GM19438 (cell line): Measurements from ENCODE around the gene CFAP74.
A peak's percentile ranks its signal among the peaks of the same experiment; 100 is the strongest.

ENCODE experiments used
- ATAC-seq: cut with Tn5 transposase; IDR thresholded peaks from one replicate; pipeline ENCODE4 v1.9.1; 2021; ENCODE audit warnings: low read depth; ENCODE audit not compliant: unreplicated experiment

CFAP74 gene, protein sequence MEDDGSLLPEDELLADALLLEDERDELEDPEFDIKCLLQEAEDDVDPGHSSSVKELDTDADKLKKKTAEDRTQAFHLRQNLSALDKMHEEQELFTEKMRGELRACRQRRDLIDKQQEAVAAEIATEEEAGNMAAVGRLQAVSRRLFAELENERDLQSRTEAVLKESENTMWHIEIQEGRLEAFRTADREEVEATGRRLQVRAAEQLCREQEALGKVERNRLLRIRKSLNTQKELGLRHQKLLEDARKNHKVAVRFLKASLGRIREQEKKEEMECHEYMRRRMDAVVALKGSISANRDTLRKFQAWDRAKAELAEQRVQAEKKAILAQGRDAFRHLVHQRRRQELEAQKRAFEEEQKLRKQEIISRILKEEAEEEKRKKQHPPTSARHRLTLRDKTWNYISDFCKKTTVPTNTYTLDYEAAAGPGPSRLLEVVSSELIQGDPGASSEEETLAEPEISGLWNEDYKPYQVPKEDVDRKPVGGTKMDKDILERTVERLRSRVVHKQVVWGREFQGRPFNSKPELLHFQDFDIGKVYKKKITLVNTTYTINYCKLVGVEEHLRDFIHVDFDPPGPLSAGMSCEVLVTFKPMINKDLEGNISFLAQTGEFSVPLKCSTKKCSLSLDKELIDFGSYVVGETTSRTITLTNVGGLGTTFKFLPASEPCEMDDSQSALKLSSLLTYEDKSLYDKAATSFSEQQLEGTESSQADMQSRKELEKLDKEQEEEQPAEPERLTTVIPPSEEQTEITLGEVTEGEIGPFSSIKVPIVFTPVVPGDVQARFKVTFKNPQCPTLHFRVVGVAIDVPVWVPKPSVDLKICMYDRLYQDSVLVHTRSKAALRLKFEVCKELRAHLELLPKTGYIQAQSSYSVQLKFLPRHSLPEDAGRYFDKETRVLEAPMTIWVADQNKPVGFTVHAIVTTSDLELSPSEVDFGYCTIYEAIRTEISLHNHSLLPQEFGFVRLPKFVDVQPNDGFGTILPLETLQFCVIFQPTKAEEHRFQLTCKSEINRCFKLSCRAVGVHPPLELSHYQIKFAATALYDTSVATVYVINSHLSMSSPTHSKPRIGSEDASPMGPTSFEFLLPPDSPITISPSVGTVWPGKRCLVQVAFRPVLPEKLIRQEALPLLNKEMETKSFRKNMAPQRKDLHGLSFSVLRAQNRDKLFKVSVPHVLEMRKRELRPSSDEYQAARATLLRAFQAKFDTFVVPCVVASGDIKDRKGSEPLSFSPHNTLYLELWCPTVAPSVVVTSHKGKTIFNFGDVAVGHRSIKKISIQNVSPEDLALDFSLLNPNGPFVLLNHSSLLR (N-terminal part only)

DNA sequence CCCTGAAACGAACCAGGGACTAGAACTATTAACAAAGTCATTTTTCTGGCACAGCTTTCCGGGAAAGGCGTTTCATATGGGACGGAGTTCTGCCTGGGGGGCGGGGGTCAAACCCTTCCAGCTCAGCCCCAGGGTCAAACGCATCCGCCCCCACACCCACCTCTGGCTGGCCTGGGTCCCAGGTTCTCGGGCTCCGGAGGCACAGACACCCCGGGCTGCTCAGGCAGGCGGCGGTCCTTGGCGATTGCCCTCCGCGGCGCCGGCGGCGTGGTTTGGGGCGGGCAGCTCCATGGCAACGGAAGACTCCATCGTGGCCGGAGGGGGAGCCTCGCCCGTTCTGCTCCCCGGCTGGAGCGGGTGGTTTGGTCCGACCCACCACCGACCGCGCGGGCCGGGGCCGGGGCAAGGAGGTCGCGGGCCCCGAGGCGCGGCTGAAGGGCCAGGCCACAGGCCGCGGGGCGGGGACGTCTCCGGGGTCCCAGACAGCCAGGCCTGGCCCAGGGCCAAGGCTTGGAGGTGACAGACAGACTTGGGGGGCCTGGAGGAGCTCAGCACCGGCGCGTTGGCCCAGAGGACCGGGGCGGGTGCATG is at the start of gene CFAP74:
CFAP74 (minus strand) TSS at position 246 of the 591 bp plus-strand sequence. CDS start 12,830 bp downstream, outside the sequence.
- ATAC-seq = no peak

DNA sequence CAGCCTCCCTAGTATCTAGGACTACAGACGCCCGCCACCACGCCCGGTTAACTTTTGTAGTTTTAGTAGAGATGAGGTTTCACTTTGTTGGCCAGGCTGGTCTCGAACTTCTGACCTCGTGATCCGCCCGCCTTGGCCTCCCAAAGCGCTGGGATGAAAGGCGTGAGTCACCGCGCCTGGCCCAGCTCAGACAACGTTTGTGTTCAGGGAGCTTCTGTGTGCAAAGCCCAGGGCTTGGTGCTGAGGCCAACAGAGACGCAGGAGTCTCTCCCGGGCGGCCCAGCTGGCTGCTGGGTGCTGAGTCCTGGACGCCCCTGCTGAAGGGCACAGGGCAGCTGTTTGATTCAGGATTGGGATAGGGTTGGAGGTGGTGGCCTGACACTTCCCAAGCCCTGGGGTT is 49.6 kb upstream of the CFAP74 start:
- ATAC-seq = no peak

DNA sequence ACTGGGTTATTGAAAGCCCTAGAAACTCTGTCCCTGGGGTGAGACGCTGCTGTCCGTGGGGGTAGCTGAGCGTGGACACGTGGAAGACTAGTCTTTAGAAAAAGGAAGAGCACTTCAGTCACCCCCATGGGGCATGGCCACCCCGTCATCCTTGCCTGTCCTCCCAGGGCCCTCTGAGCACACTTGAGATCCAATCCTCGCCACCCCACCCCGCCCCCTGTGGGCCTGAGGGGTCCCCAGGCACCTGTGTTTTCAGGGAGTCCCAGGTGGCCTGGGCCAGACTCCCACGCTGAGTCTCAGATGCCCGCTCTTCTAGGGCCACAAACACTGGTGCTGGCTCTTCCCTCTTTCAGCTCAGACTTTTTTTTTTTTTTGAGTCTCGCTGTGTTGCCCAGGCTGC is 49.2 kb upstream of the CFAP74 start:
- ATAC-seq = no peak

DNA sequence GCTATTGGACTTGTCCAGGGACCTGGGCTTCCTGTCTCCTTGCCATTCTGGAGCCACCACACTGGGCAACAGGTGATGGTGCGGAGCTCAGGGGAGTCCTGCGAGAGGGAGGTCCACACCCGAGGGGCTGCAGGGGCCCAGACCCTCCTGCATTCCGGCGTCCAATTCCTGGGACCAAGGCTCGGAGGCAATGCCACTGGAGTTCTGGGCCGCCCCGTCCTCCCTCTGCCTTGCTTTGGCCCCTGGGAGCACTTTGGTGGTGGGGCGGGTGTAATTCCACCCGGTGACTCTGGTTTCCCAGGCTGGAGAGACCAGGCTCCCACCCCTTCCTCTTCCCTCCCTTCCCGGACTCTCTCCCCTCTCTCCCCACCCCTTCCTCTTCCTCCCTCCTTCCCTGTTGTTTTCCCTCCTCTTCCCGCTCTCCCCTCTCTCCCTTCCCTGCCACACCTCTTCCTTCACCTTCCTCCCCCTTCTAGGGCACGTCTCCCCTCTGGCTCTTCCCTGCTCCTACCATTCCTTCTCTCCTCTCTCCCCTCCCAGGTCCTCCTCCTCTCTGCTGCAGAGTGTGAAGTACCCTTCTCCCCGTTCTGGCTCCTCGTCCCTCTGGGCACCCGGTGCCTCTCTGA is 48.6 kb upstream of the CFAP74 start:
- no peak for ATAC-seq

DNA sequence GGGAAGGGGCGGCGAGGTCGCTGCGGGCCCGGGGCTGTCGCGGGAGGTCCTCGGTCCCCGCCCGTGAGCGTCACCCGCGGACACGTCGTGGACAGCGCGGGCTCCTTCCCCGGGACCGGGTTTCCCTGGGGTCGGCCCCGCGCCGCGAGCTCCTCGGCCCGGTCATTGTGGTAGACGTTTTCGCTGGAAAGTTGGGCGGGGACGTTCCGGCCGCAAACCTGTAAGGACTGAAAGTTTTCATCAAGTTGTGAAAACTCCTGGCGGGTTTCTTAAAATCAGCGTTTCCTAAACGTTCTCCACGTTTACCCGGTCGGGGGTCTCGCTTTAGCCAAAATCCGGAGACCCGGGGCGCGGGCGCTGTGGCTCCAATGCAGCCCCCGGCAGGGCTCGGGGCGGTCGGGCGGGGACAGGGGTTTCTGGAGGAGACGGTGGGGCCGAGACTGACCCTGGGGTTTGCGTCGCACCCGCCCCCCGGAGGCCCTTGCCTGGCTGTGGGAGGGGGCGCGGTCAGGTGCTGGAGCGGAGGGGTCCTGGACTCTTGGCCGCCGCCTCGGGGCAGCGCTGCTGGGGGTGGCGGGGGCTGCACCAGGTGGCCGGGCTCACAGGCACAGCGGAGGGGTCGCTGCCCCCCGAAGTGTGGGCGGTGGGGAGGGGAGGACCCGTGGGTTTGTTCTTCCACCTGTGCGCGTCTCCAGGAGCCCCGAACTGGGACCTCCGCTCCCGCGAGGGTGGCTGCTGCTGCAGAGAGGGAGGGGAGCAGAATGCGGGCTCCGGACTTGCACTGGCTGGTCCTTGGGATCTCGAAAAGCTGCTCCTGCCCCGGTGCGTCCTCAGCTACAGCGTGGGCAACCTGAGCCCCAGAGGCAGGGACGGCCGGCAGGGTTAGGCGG is 47.5 kb upstream of the CFAP74 start:
- ATAC-seq = no peak

DNA sequence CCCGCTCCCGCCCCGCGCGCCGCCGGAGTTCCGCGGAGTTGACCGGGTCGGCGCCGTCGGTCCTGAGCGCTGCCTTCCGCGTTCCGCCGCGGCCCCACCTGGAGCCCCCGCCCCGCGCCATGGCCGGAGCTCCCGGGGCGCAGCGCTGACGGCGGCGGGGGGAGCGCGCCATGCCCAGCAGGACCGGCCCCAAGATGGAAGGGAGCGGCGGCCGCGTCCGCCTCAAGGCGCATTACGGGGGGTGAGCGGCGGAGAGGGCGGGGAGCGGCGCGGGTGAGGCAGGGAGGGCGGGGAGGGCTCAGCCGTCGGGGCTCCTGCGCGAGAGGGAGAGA is 46.8 kb upstream of the CFAP74 start:
- ATAC-seq = no peak

DNA sequence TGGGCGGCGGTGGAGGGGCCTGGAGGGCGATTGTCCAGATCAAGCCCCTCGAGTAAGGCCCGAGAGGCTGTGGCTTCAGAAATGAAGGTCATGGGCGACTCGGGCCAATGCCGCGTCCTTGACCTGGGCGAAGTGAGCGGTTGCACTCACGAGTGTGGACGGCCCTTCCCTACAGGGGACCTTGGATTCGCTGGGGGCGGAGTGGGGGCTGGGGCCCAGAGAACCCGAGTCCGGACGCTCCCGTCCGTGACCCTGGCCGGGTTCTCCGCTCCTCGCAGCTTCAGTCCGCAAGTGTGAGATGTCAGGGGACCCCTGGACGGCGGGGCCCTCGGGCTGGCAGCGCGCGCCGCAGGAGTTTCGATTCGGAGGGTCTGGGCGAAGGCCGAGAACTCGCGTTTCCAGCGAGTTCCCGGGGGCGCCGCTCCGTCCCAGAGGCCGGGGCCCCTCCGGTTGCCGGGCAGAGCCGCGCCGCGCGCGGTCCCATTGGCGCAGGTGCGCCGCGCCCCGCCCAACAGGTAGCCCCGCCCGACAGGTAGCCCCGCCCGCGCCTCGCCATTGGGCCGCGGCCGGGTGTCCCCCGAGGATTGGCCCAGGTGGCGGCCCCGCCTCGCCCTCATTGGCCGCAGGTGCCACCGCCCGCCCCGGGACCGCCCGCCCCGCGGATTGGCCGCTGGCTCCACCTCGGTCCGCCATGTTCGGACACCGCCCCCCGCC is 46.3 kb upstream of the CFAP74 start, which contains the start of gene PRKCZ:
PRKCZ (plus strand) TSS at position 694 of the 714 bp plus-strand sequence. CDS start 220 bp downstream, outside the sequence.
- ATAC-seq = peak; percentile 87

DNA sequence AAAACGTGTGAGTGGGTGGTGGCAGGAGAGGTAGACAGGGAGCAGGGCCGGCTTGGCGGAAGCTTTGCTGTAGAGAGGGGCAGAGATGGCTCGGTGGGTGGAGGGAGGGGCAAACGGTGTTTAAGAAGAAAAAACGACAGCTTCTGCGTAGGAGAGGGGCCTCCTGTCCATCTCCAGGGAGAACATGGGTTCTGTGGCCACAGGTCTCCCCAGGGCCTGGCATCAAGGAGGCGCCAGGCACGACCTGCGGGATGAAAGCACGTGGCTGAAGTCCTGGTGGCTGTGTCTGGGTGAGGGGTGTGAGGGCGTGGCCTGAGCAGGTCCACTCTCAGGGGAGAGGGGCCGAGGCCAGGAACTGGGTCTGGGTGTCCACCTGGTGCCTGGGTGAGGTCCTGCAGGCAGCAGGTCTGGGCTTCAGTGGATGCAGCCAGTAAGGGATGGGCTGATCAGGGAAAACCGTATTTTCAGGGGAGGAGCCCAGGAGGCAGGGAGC is 45.7 kb upstream of the CFAP74 start:
- ATAC-seq = no peak

DNA sequence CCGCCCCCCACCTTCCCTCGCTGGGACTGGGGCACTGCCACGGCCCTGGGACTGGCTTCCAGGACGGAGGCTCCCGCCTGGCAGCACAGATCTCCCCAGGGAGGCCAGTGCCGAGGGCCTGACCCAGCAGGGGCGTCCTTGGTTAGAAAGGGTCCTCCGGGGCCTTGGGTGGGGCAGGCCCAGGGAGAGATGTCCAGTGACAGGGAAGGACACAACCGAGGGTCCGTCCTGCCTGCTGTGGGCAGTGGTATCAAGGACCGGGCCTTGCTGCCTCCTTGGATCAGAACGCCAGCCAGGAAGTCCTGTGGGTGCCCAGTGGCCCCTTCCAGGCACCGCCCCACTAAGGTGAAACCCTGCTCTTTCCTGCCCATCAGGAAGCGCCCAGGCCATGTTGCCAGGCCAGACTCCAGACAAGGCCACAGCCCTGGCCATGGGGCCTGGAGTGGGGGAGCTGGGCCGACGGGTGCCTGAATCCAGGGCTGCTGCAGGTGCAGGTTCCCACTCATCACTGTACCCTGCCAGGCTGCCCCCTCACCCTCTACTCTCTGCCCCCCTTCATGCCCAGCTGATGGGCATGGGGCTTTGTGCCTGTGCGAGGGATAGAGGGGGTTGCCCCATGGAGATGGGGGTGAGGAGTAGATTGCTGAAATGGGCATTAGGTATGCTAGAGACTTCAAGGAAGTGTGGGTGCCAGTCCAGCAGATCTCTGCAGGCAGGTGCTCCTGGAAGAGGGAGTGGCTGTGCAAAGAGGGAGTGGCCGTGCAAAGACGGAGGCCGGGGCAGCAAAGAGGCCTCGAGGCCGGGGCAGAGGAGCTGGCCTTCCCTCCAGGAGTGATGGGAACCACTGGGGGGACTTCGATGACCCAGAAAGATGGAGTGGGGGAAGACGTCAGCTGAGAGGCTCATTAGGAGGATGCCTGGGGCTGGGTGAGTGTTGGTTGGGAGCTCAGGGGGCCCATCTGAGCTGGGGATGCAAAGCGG is 44.5 kb upstream of the CFAP74 start:
- ATAC-seq = no peak

DNA sequence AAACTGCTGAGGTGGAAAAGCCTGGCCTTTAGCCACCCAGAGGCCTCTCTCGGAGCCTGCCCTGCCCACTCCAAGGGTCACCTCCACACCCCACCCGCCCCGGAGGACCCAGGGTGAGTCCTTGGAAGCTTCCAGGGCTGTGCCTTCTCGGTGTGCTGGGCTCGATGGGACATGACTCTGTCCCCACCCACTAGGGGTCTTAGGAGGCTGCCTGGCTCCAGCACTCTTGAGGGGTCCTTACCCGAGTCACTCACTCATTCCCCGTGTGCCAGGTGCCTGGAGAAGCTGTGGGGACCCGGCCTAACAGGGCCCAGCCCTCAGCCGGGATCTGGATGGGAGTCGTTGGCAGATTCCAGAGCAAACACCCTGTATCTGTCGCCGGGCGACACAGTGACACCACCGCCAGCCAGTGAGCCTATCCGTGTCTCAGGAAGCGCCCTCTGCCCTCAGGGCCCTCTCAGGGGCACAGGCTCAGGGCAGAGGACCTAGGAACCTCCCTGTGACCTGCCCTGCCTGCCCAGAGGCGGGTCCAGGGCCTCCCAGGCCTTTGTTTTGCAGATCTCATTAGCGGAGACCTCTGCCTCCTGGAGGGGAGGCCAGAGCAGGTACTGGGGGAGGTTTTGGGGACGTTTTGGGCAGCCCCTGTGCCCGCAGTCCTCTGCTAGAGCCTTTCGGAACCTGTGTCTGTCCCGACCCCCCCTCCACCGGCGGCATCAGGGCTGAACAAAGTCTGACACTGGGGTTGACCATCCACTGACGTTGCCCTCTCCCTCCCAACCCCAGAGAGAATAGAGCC is 43.6 kb upstream of the CFAP74 start:
- no peak for ATAC-seq

DNA sequence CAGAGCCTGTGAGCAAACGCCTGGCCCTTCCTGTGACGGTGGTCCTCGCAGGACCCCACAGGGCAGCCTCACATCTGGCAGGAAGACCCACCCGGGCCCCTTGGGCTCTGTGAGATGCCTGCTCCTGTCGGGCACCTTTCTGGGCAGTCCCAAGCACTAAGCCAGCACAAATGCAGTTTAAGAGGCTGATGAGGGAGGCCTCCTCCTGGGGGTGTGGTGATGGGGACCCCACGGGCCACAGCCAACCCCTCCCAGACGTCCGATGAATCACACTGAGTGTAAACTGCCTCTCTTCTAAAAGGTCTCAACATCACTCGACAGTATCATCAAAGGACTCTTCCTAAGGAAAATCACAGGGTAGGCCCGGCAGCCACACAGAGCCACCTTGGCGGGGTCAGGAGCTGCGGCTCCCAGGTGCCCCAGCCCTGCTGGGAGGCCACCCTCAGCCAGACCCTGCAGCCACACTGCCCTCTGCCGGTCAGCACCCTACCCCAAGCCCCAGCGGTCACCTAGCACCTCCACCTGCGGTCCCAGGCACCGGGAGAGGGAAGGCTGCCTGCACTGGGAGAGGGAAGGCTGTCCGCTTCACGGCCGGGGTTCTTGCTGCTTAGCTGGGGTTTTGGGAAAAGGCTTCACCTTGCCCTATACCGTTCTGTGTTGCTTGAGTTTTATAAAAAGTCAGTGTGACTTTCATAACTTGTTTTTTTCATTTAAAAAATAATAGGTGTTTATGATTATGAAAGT is 42.8 kb upstream of the CFAP74 start:
- no peak for ATAC-seq

DNA sequence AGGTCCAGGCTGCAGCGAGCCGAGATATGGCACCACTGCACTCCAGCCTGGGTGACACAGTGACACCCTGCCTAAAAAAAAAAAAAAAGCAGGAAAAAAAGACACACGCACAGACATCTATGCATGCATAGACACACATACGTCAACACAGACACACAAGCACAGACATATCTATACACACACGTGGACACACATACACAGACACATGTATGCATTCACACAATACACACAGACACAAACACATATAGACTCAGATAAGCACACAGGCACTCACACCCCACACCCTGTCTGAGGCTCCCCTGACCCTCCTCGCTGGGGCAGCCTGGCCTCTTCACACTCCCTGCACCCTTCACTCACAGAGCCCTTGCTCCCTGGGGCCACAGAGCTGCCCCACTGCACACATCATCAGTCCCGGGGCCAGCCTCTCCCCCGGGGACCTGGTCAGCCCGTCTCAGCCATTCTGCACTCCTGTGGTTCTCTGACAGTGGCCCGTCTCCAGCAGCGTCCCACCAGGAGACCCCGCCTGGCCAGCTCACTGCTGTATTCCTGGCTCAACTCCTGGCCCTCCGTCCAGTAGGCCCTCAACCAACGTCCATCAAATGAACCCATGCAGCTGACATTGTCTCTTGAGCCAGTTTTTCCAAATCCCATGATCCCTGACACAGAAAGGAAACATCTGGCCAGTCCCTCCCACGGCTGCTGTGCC is 42.0 kb upstream of the CFAP74 start:
- ATAC-seq = no peak

DNA sequence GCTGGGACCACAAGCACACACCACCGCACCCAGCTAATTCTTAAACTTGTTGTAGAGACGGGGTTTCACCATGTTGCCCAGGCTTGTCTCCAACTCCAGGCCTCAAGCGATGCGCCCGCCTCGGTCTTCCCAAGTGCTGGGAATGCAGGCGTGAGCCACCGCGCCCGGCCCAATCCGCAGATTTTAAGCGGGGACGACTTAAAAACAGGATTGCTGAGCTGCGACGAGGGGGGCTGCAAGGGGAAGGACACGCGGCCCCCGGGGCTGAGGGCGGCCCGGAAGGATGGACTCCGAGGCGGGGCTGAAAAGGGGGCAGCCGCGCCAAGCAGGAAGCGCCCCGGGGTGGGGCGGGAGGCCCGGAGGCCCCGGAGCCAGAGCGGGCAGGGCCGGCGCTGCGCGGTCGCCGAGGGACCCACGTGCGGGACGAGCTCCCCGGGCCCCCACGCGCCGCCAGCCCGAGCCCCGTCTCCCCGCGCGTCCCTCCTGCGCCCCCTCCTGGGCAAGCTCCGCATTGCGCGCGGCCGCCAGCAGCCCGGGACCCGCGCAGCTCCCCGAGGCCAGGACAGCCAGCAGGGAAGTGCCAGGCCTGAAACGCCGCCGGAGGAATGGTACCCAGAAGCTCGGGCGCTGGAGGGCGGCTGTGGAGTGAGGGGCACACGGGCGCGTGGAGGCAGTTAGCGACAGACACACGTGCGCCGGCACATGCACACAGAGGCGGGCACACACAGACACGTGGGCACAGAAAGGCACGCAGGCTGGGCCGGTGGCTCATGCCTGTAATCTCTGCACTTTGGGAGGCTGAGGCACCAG is 41.1 kb upstream of the CFAP74 start:
- no peak for ATAC-seq

DNA sequence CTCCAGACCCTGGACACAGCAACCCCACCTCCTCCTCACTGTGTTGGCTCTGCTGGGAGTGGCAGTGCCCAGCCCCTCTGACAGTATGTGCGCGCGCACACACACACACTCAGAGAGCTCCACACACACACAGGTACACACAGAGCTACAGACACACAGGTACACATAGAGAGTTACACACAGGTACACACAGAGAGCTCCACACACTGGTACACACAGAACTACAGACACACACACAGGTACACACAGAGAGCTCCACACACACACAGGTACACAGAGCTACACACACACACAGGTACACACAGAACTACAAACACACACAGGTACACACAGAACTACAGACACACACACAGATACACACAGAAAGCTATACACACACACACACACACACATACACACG is 40.3 kb upstream of the CFAP74 start:
- no peak for ATAC-seq
